ENCODE results near the gene TTLL8. TPM values are rescaled to one million over a fixed set of nuclear protein-coding genes. Genes with fewer than 3 reads are reported as not detected.
A peak's percentile ranks its signal among the peaks of the same experiment; 100 is the strongest.

The TTLL8 gene
- total and polyA plus RNA-seq, 9 donors: not detected

DNA sequence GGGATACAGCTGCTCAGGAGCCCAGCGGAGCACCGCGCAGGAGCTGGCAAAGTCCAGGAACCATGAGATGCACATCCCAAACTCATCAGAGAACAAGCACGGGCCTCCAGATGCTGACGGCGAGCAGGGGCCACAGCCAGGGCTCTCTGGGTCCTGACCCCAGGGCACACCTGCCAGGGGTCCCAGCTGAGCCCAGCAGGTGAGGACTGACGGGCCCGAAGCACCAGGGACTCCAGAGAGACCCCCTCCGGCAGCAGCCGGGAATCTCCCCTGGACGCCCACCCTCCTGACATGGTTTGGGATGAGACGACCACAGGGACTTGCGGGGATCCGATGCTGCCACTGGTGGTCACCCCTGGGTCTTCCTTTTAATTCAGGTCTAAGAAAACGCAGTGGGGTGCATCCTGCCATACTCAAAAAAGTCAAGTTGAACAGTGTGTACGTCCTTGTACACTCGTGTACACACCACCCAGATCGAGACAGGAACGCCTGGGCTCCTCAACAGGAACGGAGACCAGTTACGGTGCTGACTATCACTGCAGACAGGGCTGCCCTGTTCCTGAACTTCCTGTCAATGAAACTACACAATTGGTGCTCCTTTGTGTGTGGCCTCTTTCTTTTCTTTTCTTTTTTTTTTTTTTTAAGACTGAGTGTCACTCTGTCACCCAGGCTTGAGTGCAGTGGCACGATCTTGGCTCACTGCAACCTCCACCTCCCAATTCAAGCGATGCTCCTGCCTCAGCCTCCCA lies 21.9 kb downstream of the TTLL8 start:
- Histone ChIP-seq H3K4me1 (ENCODE audit: insufficient read depth) (no peaks in the 10 kb centered on the region), H3K27ac (no peak overlapping the region), H3K36me3 (no peaks in the 10 kb centered on the region), H3K9me3 (peaks cover 0 to 4% of the 10 kb centered on the region in 2 donors), H3K27me3 (no peaks in the 10 kb centered on the region), H3K4me3 (no peak overlapping the region)
- WGBS, 3 donors: 81 to 88% (median 83%) methylated on average over 22 to 23 of the region's 23 CpGs
- peak in 1 of 5 donors; percentile 24 for DNase-seq
- intact Hi-C loops (cut with DNase I): no loop called here
- TF ChIP-seq, protein P1, sequence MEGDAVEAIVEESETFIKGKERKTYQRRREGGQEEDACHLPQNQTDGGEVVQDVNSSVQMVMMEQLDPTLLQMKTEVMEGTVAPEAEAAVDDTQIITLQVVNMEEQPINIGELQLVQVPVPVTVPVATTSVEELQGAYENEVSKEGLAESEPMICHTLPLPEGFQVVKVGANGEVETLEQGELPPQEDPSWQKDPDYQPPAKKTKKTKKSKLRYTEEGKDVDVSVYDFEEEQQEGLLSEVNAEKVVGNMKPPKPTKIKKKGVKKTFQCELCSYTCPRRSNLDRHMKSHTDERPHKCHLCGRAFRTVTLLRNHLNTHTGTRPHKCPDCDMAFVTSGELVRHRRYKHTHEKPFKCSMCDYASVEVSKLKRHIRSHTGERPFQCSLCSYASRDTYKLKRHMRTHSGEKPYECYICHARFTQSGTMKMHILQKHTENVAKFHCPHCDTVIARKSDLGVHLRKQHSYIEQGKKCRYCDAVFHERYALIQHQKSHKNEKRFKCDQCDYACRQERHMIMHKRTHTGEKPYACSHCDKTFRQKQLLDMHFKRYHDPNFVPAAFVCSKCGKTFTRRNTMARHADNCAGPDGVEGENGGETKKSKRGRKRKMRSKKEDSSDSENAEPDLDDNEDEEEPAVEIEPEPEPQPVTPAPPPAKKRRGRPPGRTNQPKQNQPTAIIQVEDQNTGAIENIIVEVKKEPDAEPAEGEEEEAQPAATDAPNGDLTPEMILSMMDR (IDR thresholded peaks at IDR 0.05): no peak
- no peak for TF ChIP-seq EP300 (IDR thresholded peaks at IDR 0.05)
- no peak for TF ChIP-seq POLR2A (IDR thresholded peaks at IDR 0.05)

DNA sequence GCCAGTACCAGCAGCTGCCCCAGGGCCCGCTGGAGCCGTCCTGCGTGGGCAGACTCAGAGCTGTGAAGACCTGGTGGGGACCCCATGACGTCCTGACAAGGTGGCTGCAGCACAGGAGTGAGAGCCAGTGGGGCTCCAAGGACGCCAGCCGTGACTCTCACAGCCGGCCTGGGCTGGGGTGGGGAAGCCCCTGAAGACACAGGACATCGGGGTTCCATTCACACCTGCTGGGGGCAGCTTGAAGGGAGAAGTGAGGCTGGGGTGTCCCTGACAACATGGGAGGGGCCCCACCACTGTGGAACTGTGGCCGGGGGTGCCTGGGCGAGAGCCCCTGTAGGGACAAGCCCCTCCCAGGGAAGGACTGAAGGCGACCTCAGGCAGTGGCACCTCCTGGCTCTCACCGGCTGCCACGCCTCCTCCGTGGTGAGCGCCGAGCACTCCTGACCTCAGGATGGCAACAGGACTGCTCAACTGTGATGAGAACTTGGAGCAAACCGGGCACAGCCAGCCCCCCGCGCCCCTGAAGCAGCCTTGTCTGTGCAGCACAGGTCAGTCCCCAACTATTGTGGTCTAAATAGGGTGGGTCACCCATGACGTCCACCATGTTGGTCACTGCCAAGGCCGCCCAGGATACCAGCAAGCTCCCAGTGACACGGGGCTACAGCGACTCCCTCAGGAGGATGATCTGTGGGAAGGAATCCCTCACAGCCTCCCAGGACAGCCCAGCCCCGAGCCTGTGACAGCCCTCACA lies 22.8 kb downstream of the TTLL8 start:
- WGBS, 3 donors: 67 to 71% (median 71%) methylated on average over 18 to 24 of the region's 24 CpGs
- Histone ChIP-seq H3K27me3 (no peaks in the 10 kb centered on the region), H3K4me3 (no peak overlapping the region), H3K4me1 (ENCODE audit: insufficient read depth) (no peaks in the 10 kb centered on the region), H3K36me3 (no peaks in the 10 kb centered on the region), H3K27ac (no peak overlapping the region), H3K9me3 (peaks cover 0 to 4% of the 10 kb centered on the region in 2 donors)
- DNase-seq: peak in 1 of 5 donors; percentile 27
- TF ChIP-seq POLR2A (IDR thresholded peaks at IDR 0.05) (no peak), EP300 (IDR thresholded peaks at IDR 0.05) (no peak)
- TF ChIP-seq, protein P1 (IDR thresholded peaks at IDR 0.05): no peak
- intact Hi-C loops (cut with DNase I): no loop called here

DNA sequence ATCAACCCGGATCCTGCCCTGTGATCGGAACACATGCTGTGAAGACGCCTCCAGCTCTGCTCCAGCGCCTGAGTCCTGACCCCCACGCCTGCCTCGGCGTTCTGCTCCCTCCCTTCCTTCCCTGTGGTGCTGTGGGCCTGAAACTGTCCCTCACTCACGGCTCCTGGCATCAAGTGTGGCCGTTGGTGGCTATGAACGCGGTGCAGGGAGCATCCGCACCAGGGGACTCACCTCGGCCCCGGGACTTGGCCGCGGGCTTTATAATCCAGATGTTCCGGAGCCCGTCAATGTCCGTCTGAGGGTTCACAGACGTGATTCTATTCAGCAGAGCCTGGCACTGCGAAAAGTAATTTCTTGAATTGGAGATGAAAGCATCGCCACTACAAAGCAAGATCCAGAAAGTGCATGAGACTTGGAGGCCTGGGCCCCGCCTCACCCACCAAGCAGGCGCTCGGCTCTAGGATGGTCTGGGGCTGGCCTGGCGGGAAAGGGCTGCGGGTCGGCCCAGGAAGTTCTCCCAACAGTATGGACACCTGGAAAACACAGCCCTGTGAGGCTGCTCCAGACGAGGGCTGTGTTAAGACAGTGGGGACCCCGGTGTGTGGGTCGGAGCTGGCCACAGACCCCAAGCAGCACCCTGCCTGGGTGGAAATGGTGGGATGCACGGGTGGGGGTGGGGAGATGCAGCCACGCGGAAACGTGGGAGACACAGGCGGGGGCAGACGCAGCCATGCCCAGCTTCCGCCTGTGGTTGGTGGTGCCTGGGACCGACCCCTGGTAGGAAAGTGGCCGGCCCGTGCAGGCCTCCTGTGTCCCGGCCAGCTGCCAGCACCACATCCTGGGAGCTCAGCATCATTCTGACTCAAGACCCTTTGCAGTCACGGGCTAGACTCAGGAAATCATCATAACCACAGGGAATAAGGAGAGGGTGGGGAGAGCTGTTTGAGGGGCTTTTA lies 23.7 kb downstream of the TTLL8 start:
- Histone ChIP-seq H3K9me3 (no peaks in the 10 kb centered on the region), H3K36me3 (no peaks in the 10 kb centered on the region), H3K27ac (no peak overlapping the region), H3K27me3 (no peaks in the 10 kb centered on the region), H3K4me3 (no peak overlapping the region), H3K4me1 (ENCODE audit: insufficient read depth) (no peaks in the 10 kb centered on the region)
- TF ChIP-seq EP300 (IDR thresholded peaks at IDR 0.05): no peak
- TF ChIP-seq, protein P1 (IDR thresholded peaks at IDR 0.05): no peak
- no peak for TF ChIP-seq POLR2A (IDR thresholded peaks at IDR 0.05)
- peak in 1 of 5 donors; percentile 19 for DNase-seq
- intact Hi-C loops (cut with DNase I): loop anchor here in 2 of 4 donors (5.0 kb wide), 2 partner anchors 107 to 267 kb away; no protein-coding TSS in a partner anchor
- WGBS, 3 donors: 72 to 82% (median 76%) methylated on average over 39 to 43 of the region's 43 CpGs
